Measurements from ENCODE around the gene FBXL4.

DNA sequence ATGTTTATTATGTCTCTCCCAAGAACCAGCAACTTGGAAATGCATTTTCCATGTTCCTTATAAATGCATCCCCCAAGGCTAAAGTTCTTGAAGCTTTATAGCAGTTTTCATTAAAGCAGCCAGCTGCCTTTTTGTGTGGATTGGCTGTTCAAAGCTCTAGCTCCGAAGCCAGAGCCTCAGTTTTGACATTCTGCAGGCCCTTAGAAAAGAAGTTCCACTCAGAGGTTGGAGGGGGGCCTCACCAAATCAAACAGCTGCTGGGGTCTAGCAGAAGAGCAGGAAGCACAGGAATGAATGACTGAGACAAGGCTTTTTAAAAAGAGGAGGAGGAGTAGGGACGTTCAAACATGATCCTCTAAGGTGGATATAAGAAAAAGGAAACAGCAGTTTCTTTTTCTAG lies 117.6 kb downstream of the FBXL4 start:
- TF ChIP-seq POLR2AphosphoS5 (IDR thresholded peaks at IDR 0.05; ENCODE audit: low read depth, low read length) (no peak), TAF1 (IDR thresholded peaks at IDR 0.05; ENCODE audit: borderline replicate concordance, insufficient read depth, low read length) (no peak), SIN3A (IDR thresholded peaks at IDR 0.05; ENCODE audit: borderline replicate concordance, insufficient read depth, low read length) (no peak)
- TF ChIP-seq, protein P1, sequence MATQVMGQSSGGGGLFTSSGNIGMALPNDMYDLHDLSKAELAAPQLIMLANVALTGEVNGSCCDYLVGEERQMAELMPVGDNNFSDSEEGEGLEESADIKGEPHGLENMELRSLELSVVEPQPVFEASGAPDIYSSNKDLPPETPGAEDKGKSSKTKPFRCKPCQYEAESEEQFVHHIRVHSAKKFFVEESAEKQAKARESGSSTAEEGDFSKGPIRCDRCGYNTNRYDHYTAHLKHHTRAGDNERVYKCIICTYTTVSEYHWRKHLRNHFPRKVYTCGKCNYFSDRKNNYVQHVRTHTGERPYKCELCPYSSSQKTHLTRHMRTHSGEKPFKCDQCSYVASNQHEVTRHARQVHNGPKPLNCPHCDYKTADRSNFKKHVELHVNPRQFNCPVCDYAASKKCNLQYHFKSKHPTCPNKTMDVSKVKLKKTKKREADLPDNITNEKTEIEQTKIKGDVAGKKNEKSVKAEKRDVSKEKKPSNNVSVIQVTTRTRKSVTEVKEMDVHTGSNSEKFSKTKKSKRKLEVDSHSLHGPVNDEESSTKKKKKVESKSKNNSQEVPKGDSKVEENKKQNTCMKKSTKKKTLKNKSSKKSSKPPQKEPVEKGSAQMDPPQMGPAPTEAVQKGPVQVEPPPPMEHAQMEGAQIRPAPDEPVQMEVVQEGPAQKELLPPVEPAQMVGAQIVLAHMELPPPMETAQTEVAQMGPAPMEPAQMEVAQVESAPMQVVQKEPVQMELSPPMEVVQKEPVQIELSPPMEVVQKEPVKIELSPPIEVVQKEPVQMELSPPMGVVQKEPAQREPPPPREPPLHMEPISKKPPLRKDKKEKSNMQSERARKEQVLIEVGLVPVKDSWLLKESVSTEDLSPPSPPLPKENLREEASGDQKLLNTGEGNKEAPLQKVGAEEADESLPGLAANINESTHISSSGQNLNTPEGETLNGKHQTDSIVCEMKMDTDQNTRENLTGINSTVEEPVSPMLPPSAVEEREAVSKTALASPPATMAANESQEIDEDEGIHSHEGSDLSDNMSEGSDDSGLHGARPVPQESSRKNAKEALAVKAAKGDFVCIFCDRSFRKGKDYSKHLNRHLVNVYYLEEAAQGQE (IDR thresholded peaks at IDR 0.05; ENCODE audit: insufficient read depth in 1 of 2, low read depth in 2 of 2, low read length in 2 of 2), result no peak

Data from PFSK-1 (cell line).